Memory B cell (primary cell): Measurements from ENCODE around the gene CHPT1.

Experiments used
- ATAC-seq: fragments of 150-1000 bp; cut with Tn5 transposase; 2 replicates; pipeline ENCODE4 v1.10.0; 2021; ENCODE audit warnings: low read depth, mild to moderate bottlenecking, moderate library complexity
- DNase-seq, 2 donors: peaks; one replicate each; pipeline ENCODE4 v3.0.0; 2022; ENCODE audit warnings: low spot score in 2 of 2
- H3K27ac Mint-ChIP-seq: one replicate; pipeline ENCODE4 v1.8.0; 2022; ENCODE audit warnings: mild to moderate bottlenecking, moderate library complexity, mixed read lengths
- H3K27me3 Mint-ChIP-seq: one replicate; pipeline ENCODE4 v1.8.0; 2022; ENCODE audit warnings: mixed read lengths
- H3K36me3 Mint-ChIP-seq: one replicate; pipeline ENCODE4 v1.8.0; 2022; ENCODE audit warnings: mild to moderate bottlenecking, mixed read lengths
- H3K4me1 Mint-ChIP-seq: one replicate; pipeline ENCODE4 v1.8.0; 2022; ENCODE audit warnings: mixed read lengths
- H3K4me3 Mint-ChIP-seq: one replicate; pipeline ENCODE4 v1.8.0; 2022; ENCODE audit warnings: mild to moderate bottlenecking, moderate library complexity, mixed read lengths
- H3K9me3 Mint-ChIP-seq: one replicate; pipeline ENCODE4 v1.8.0; 2022; ENCODE audit warnings: mixed read lengths

The CHPT1 gene

GRCh38 chr12:101696251-101697196, 916 bp upstream of the CHPT1 start:
- no peaks in the 10 kb centered on the region for H3K9me3 Mint-ChIP-seq
- ATAC-seq (no peak), DNase-seq (peak in 1 of 2 donors; percentile 14)
- H3K27me3 Mint-ChIP-seq = no peaks in the 10 kb centered on the region
- peaks cover 36% of the 10 kb centered on the region for H3K4me1 Mint-ChIP-seq
- H3K4me3 Mint-ChIP-seq = peak overlapping the region; percentile 91
- no peaks in the 10 kb centered on the region for H3K36me3 Mint-ChIP-seq
- peak overlapping the region; percentile 94 for H3K27ac Mint-ChIP-seq

GRCh38 chr12:101697930-101698799, 725 bp downstream of the CHPT1 start:
- Mint-ChIP-seq H3K36me3 (no peaks in the 10 kb centered on the region), H3K4me1 (peaks cover 47% of the 10 kb centered on the region), H3K9me3 (no peaks in the 10 kb centered on the region), H3K27me3 (no peaks in the 10 kb centered on the region), H3K27ac (peak overlapping the region; percentile 97), H3K4me3 (peak overlapping the region; percentile 92)
- peak; percentile 18 for ATAC-seq
- DNase-seq = peak in 1 of 2 donors; percentile 37

- peak overlapping the region; percentile 92 for H3K4me3 Mint-ChIP-seq
- no peaks in the 10 kb centered on the region for H3K9me3 Mint-ChIP-seq
- DNase-seq (no peak), ATAC-seq (no peak)
- H3K27me3 Mint-ChIP-seq = no peaks in the 10 kb centered on the region
- H3K4me1 Mint-ChIP-seq = peaks cover 47% of the 10 kb centered on the region
- no peaks in the 10 kb centered on the region for H3K36me3 Mint-ChIP-seq
- H3K27ac Mint-ChIP-seq = peak overlapping the region; percentile 97
Measured at GRCh38 chr12:101698800-101699347, 1.4 kb downstream of the CHPT1 start.

- H3K27me3 Mint-ChIP-seq = no peaks in the 10 kb centered on the region
- H3K36me3 Mint-ChIP-seq = no peaks in the 10 kb centered on the region
- H3K4me1 Mint-ChIP-seq = peaks cover 47% of the 10 kb centered on the region
- ATAC-seq (no peak), DNase-seq (no peak)
- peak overlapping the region; percentile 97 for H3K27ac Mint-ChIP-seq
- no peaks in the 10 kb centered on the region for H3K9me3 Mint-ChIP-seq
- H3K4me3 Mint-ChIP-seq = peak overlapping the region; percentile 3
Measured at GRCh38 chr12:101700299-101700820, 2.9 kb downstream of the CHPT1 start.

- H3K27ac Mint-ChIP-seq = peak overlapping the region; percentile 10
- DNase-seq (no peak), ATAC-seq (no peak)
- H3K9me3 Mint-ChIP-seq = no peaks in the 10 kb centered on the region
- no peaks in the 10 kb centered on the region for H3K27me3 Mint-ChIP-seq
- no peak overlapping the region for H3K4me3 Mint-ChIP-seq
- peaks cover 4% of the 10 kb centered on the region for H3K36me3 Mint-ChIP-seq
- H3K4me1 Mint-ChIP-seq = peaks cover 46% of the 10 kb centered on the region
Measured at GRCh38 chr12:101703487-101703886, 6.0 kb downstream of the CHPT1 start.

GRCh38 chr12:101706403-101706802, 9.0 kb downstream of the CHPT1 start:
- Mint-ChIP-seq H3K36me3 (peaks cover 8% of the 10 kb centered on the region), H3K9me3 (no peaks in the 10 kb centered on the region), H3K4me3 (no peak overlapping the region), H3K4me1 (peaks cover 34% of the 10 kb centered on the region), H3K27ac (no peak overlapping the region), H3K27me3 (no peaks in the 10 kb centered on the region)
- DNase-seq (no peak), ATAC-seq (no peak)

- Mint-ChIP-seq H3K4me1 (peaks cover 25% of the 10 kb centered on the region), H3K36me3 (peaks cover 8% of the 10 kb centered on the region), H3K9me3 (no peaks in the 10 kb centered on the region)
Measured at GRCh38 chr12:101707131-101707782, 9.8 kb downstream of the CHPT1 start.

GRCh38 chr12:101710288-101710687, 12.8 kb downstream of the CHPT1 start:
- Mint-ChIP-seq H3K4me3 (no peak overlapping the region), H3K9me3 (no peaks in the 10 kb centered on the region), H3K27me3 (no peaks in the 10 kb centered on the region), H3K27ac (no peak overlapping the region), H3K4me1 (peaks cover 27% of the 10 kb centered on the region), H3K36me3 (peaks cover 9% of the 10 kb centered on the region)
- no peak for ATAC-seq
- DNase-seq = no peak

More at GRCh38 chr12:101707131-101707782, 9.8 kb downstream of the CHPT1 start:
- H3K27me3 Mint-ChIP-seq = no peaks in the 10 kb centered on the region
- peak overlapping the region; percentile 7 for H3K27ac Mint-ChIP-seq
- DNase-seq (no peak), ATAC-seq (no peak)
- no peak overlapping the region for H3K4me3 Mint-ChIP-seq

GRCh38 chr12:101713059-101713682, 15.7 kb downstream of the CHPT1 start:
- ATAC-seq (no peak), DNase-seq (no peak)
- H3K27ac Mint-ChIP-seq = peak overlapping the region; percentile 47
- peaks cover 18% of the 10 kb centered on the region for H3K4me1 Mint-ChIP-seq
- no peak overlapping the region for H3K4me3 Mint-ChIP-seq
- no peaks in the 10 kb centered on the region for H3K9me3 Mint-ChIP-seq
- peaks cover 15% of the 10 kb centered on the region for H3K36me3 Mint-ChIP-seq
- no peaks in the 10 kb centered on the region for H3K27me3 Mint-ChIP-seq

- Mint-ChIP-seq H3K9me3 (no peaks in the 10 kb centered on the region), H3K4me3 (no peak overlapping the region), H3K4me1 (peaks cover 18% of the 10 kb centered on the region), H3K36me3 (peaks cover 16% of the 10 kb centered on the region), H3K27ac (no peak overlapping the region), H3K27me3 (no peaks in the 10 kb centered on the region)
- ATAC-seq = no peak
- no peak for DNase-seq
Measured at GRCh38 chr12:101713930-101714329, 16.5 kb downstream of the CHPT1 start.

GRCh38 chr12:101714877-101715444, 17.5 kb downstream of the CHPT1 start:
- H3K9me3 Mint-ChIP-seq = no peaks in the 10 kb centered on the region
- peaks cover 14% of the 10 kb centered on the region for H3K4me1 Mint-ChIP-seq
- H3K27me3 Mint-ChIP-seq = no peaks in the 10 kb centered on the region
- DNase-seq (no peak), ATAC-seq (peak; percentile 39)
- no peak overlapping the region for H3K4me3 Mint-ChIP-seq
- peaks cover 12% of the 10 kb centered on the region for H3K36me3 Mint-ChIP-seq
- H3K27ac Mint-ChIP-seq = peak overlapping the region; percentile 14

GRCh38 chr12:101719566-101719965, 22.1 kb downstream of the CHPT1 start:
- Mint-ChIP-seq H3K27ac (no peak overlapping the region), H3K4me3 (no peak overlapping the region), H3K36me3 (peaks cover 17% of the 10 kb centered on the region), H3K9me3 (no peaks in the 10 kb centered on the region), H3K4me1 (peaks cover 6% of the 10 kb centered on the region), H3K27me3 (no peaks in the 10 kb centered on the region)
- DNase-seq (no peak), ATAC-seq (no peak)

- ATAC-seq = no peak
- Mint-ChIP-seq H3K36me3 (peaks cover 18% of the 10 kb centered on the region), H3K27ac (peak overlapping the region; percentile 21), H3K4me1 (peaks cover 3% of the 10 kb centered on the region), H3K9me3 (no peaks in the 10 kb centered on the region), H3K4me3 (no peak overlapping the region), H3K27me3 (no peaks in the 10 kb centered on the region)
- DNase-seq = no peak
Measured at GRCh38 chr12:101720118-101720517, 22.7 kb downstream of the CHPT1 start.
